ENCODE measurements around the gene PCCB. TPM values are rescaled to one million over a fixed set of nuclear protein-coding genes. Genes with fewer than 3 reads are reported as not detected.
"Not testable (repeated sequence)": the region's sequence is repeated elsewhere in the genome, so short reads cannot be mapped to it uniquely, and the experiment has no call there.

PCCB gene
- total RNA-seq, 1 donor from 2014 or later, result 104 TPM

GRCh38 chr3:136296960-136297359, 46.8 kb downstream of the PCCB start:
- intact Hi-C loops (cut with DNase I), result no loop called here
- ATAC-seq (ENCODE audit: poor library complexity) (no peak), DNase-seq (no peak)

DNA sequence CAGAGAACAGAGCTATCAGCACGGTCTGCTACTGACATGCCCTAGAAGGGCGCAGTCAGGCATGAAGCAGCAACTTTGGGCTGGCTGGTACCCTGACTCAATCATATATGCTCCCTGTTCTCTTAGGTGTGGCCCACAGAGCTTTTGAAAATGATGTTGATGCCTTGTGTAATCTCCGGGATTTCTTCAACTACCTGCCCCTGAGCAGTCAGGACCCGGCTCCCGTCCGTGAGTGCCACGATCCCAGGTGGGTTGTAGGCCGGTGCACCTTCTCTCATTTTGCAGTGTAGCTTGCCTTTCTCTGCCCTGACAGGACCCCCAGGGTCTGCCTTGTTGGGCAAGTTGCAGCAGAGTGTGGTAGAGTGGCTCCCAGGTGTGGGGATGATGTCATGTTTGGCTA, 47.7 kb downstream of the PCCB start:
- no peak for ATAC-seq (ENCODE audit: poor library complexity)
- intact Hi-C loops (cut with DNase I), result no loop called here
- DNase-seq, result no peak

DNA sequence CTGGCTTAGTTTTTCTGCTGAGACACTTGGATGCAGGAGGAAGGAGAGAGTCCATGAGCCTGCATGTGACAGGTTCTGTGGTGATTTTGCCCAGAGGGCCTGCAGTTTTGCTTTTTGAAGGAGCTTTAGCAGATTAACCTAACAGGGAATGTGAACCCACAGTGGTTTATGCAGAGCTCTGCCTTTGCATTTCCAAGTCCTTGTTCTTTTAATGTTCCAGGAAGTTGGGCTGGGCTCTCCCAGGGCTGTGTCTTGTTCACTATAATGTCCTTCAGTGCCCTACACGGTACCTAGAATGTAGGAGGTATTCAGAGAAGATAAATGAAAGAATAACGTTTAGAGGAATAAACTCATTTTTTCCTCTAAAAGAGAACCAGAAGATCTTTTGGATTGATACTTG, 50.3 kb downstream of the PCCB start:
- no peak for ATAC-seq (ENCODE audit: poor library complexity)
- intact Hi-C loops (cut with DNase I), result no loop called here
- no peak for DNase-seq

DNA sequence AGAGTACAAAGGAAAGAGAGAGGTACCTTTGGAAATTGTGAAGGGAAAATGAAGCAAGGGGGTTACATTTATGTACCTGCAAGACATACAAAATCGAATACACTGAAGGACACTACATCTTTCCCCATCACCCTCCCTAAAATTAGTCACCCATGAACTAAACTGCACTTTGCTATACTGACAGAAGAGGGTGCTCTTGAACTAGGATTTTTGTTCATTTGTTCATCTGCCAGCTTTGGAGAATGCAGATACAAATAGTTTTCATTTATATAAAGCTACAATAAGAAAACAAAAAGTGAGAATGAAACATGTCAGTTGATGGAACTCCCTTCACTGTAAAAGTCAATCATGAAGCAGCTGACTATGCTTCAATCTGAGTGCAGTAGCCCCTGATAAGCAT, 55.7 kb downstream of the PCCB start:
- intact Hi-C loops (cut with DNase I), result no loop called here
- no peak for DNase-seq
- no peak for ATAC-seq (ENCODE audit: poor library complexity)

- intact Hi-C loops (cut with DNase I), result no loop called here
- no peak for DNase-seq
Observed at GRCh38 chr3:136311261-136311660, 61.1 kb downstream of the PCCB start.

GRCh38 chr3:136311968-136312367, 61.8 kb downstream of the PCCB start:
- intact Hi-C loops (cut with DNase I), result no loop called here
- ATAC-seq (ENCODE audit: poor library complexity) (no peak), DNase-seq (no peak)

More at GRCh38 chr3:136311261-136311660, 61.1 kb downstream of the PCCB start:
- no peak for ATAC-seq (ENCODE audit: poor library complexity)

DNA sequence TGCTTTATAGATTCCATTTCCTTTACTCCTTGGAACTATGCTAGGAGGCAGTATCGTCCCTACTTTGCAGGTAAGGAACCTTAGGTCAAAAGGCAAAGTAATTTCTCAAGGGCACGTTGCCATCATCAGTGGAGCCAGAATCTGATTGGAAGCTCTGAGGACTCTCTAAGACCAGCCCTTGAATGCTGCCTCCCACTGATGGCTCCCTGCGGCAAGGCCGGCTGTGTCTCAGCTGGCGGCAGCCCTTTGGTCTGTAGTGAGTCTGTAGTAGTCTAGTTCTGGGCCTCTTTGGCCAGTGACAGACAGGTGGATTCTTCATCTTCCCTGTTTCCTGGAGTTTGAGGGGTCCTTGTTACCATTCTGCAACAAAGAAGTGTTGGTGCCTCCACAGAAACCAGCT, 76.2 kb downstream of the PCCB start:
- ATAC-seq (ENCODE audit: poor library complexity) (no peak), DNase-seq (no peak)
- intact Hi-C loops (cut with DNase I), result no loop called here

- DNase-seq (no peak), ATAC-seq (ENCODE audit: poor library complexity) (no peak)
- intact Hi-C loops (cut with DNase I), result no loop called here
Observed at GRCh38 chr3:136327671-136328070, 77.5 kb downstream of the PCCB start.

- intact Hi-C loops (cut with DNase I), result no loop called here
- DNase-seq (no peak), ATAC-seq (ENCODE audit: poor library complexity) (no peak)
Observed at GRCh38 chr3:136329593-136329992, 79.5 kb downstream of the PCCB start.

- DNase-seq (no peak), ATAC-seq (ENCODE audit: poor library complexity) (no peak)
- intact Hi-C loops (cut with DNase I), result no loop called here
Observed at GRCh38 chr3:136330900-136331299, 80.8 kb downstream of the PCCB start.

DNA sequence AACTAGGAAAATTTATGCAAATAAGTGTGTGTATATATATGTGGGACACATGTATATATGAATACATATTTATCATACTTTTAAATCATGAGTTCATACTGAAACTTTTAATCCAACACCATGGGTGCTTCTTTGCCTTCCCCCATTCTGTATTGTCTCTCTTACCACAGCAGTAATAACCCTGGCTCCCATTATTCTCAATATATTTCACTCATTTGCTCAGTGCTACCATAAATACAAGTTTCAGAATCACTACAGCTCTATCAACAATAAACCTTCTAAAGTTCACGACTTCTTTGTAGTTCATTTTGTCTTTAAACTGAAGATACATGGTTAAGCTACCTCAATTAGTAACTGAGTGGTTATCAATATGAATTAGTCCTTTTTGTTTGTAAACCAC, 82.2 kb downstream of the PCCB start:
- ATAC-seq (ENCODE audit: poor library complexity) (no peak), DNase-seq (no peak)
- intact Hi-C loops (cut with DNase I), result no loop called here

GRCh38 chr3:136332776-136333175, 82.6 kb downstream of the PCCB start:
- ATAC-seq (ENCODE audit: poor library complexity), result no peak
- DNase-seq, result no peak
- intact Hi-C loops (cut with DNase I), result no loop called here

GRCh38 chr3:136334209-136334608, 84.1 kb downstream of the PCCB start:
- no peak for ATAC-seq (ENCODE audit: poor library complexity)
- intact Hi-C loops (cut with DNase I), result no loop called here
- DNase-seq, result no peak

- DNase-seq; ATAC-seq (ENCODE audit: poor library complexity); intact Hi-C loops (cut with DNase I): not testable (repeated sequence)
Observed at GRCh38 chr3:136334726-136335125, 84.6 kb downstream of the PCCB start.

GRCh38 chr3:136336329-136337100, 86.4 kb downstream of the PCCB start:
- intact Hi-C loops (cut with DNase I), result no loop called here
- DNase-seq, result no peak
- ATAC-seq (ENCODE audit: poor library complexity), result no peak

DNA sequence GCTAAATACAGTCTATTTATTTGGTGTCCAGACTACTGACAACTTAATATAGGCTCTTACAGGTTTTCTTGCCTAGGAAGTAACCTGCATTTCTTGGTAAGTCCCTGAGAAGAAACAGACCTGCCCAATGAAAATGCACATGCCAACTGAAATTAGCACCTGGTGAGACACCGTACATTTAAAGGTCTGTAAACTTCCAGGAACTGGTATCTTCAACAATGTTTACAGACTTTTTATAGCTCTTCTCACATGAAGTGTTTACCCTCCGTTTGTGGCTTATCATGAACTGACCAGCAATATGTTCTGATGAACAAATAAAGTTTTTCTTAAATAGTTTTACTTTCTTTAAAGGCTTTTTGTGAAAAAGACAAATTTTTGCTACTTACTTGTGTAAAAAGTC, 93.3 kb downstream of the PCCB start:
- DNase-seq (no peak), ATAC-seq (ENCODE audit: poor library complexity) (peak; percentile 21)
- intact Hi-C loops (cut with DNase I), result no loop called here

DNA sequence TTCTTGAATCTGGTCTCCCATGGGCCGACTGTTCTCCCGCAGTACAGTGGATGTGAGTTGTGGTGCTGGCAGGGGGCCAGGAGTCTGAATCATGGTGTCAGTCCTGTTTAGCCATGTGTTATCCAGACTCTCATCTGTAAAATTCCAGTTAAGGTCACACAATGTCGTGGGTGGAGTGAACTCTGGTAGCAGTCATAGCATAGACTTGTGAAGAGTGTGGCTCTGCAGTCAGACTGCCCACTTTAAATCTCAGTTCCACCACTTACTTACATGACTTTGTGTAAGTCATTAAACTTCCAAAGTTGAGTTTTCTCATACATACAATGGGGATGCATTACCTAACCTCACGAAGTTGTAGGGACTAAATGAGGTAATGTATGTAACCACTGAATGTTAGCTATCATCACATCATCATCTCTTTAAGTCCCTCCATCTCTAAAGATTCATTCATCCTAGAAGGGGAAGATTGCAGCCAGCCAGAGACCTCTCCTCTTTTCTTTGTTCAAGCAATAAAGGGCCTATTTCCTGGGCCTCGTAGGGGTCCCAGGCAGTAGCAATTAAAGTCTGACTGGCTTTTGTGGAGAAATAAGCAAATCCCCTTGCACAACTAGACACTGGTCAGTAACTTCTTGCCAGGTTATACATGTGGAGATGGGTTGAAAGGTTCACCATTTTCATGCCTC, 93.9 kb downstream of the PCCB start:
- peak; percentile 84 for DNase-seq
- ATAC-seq (ENCODE audit: poor library complexity), result peak; percentile 91
- intact Hi-C loops (cut with DNase I), result no loop called here

GRCh38 chr3:136346486-136346885, 96.3 kb downstream of the PCCB start:
- no peak for DNase-seq
- intact Hi-C loops (cut with DNase I), result no loop called here
- no peak for ATAC-seq (ENCODE audit: poor library complexity)

GRCh38 chr3:136350132-136350531, 100.0 kb downstream of the PCCB start:
- ATAC-seq (ENCODE audit: poor library complexity) (peak; percentile 36), DNase-seq (no peak)
- intact Hi-C loops (cut with DNase I), result no loop called here

DNA sequence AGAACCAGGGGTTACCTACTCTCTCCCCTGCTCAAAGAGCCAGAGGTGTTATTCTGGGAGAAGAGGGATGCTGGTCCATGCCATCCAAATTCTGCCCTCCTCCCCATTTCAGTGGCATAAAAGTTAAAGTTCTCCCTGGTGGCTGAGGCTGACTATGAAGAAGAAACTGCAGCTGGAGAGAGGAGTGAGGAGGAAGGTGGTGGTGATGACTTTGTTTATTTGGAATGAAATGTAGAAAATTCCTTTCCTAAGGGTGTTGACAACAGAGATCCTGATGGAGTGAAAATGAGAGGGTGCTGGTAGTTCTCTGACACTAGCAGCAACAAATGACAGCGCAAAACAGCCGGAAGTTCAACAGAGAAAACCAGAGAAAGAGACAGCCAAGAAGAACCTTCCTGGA, 100.4 kb downstream of the PCCB start:
- DNase-seq, result no peak
- ATAC-seq (ENCODE audit: poor library complexity), result no peak
- intact Hi-C loops (cut with DNase I), result no loop called here
